Endothelial cell of umbilical vein (primary cell): Measurements from ENCODE around the gene KLHL5. TPM values are rescaled to one million over a fixed set of nuclear protein-coding genes. Genes with fewer than 3 reads are reported as not detected.

Experiments used
- BruUV-seq: library from RNA; stranded (reverse); fragments of 400-500 nt; replicated peaks from 2 replicates; lab custom pipeline; 2021; lab: Mats Ljungman, UMichigan
- CTCF ChIA-PET: fragments of 300-600, 350-600 bp; sonication (Branson Sonifier 250); formaldehyde crosslinking; loops from one replicate; lab custom pipeline; 2021; ENCODE audit warnings: antibody characterized with exemption, inconsistent platforms; lab: Charles Lee
- POLR2A ChIA-PET: fragments of 300-600, 350-600 bp; sonication (Branson Sonifier 250); formaldehyde crosslinking; loops from one replicate; lab custom pipeline; 2021; ENCODE audit warnings: antibody characterized with exemption, inconsistent platforms; lab: Charles Lee
- DNase-seq: peaks from one replicate; pipeline ENCODE4 v3.0.0-alpha.2; 2011; ENCODE audit warnings: low read depth, low spot score
- FAIRE-seq: peaks from 2 replicates; lab custom pipeline; 2011; peaks lifted over from hg19 to GRCh38; lab: Jason Lieb, UNC
- H2AFZ ChIP-seq: 2 replicates; pipeline ENCODE4 v1.6.0; 2012; ENCODE audit warnings: low read depth, low read length, control low read depth, inconsistent platforms
- H3K27ac ChIP-seq: 2 replicates; pipeline ENCODE4 v1.5.1; 2011; ENCODE audit warnings: low read depth, mild to moderate bottlenecking, control low read depth, low read length, moderate library complexity; ENCODE audit not compliant: insufficient read depth
- H3K27me3 ChIP-seq, 2 experiments: 2 replicates each; pipeline versions ENCODE4 v1.6.0 to v1.6.1; 2011; ENCODE audit warnings: low read length in 2 of 2, mixed read lengths in 1 of 2; ENCODE audit not compliant: control insufficient read depth in 2 of 2, insufficient read depth in 2 of 2
- H3K36me3 ChIP-seq, 2 experiments: 2 replicates in 1 of 2; 3 replicates in 1 of 2; pipeline ENCODE4 v1.5.1; 2011; ENCODE audit warnings: low read length in 2 of 2, mild to moderate bottlenecking in 1 of 2, moderate library complexity in 1 of 2; ENCODE audit not compliant: control insufficient read depth in 2 of 2, insufficient read depth in 2 of 2; ENCODE audit errors: extremely low read depth in 1 of 2
- H3K4me1 ChIP-seq: 3 replicates; pipeline ENCODE4 v1.5.1; 2011; ENCODE audit warnings: mild to moderate bottlenecking, low read length; ENCODE audit not compliant: control insufficient read depth, insufficient read depth; ENCODE audit errors: extremely low read depth
- H3K4me2 ChIP-seq: 2 replicates; pipeline ENCODE4 v1.6.1; 2011; ENCODE audit warnings: low read length, control low read depth, mixed read lengths; ENCODE audit not compliant: insufficient read depth
- H3K4me3 ChIP-seq, 3 experiments: fragments of 200-600 bp in 1 of 3; sonication (generic), shearing (Covaris generic) in 1 of 3; replicated peaks in 1 of 3; 2 replicates each; pipeline ENCODE4 v1.5.1; 2011 to 2016; ENCODE audit warnings: control low read depth in 3 of 3, low read length in 3 of 3, mild to moderate bottlenecking in 2 of 3, inconsistent platforms in 1 of 3, low read depth in 1 of 3, moderate library complexity in 1 of 3; ENCODE audit not compliant: insufficient read depth in 1 of 3
- H3K79me2 ChIP-seq: 2 replicates; pipeline ENCODE4 v1.6.0; 2012; ENCODE audit warnings: low read length, inconsistent platforms; ENCODE audit not compliant: control insufficient read depth, insufficient read depth
- H3K9ac ChIP-seq: replicated peaks from 2 replicates; pipeline ENCODE3; 2011; ENCODE audit warnings: low read length, control low read depth; ENCODE audit not compliant: insufficient read depth; ENCODE audit errors: extremely low read depth
- H3K9me1 ChIP-seq: replicated peaks from 3 replicates; pipeline ENCODE4 v1.6.0; 2011; ENCODE audit warnings: mild to moderate bottlenecking, low read length; ENCODE audit not compliant: control insufficient read depth, insufficient read depth; ENCODE audit errors: extremely low read depth
- H3K9me3 ChIP-seq: replicated peaks from 2 replicates; pipeline ENCODE4 v1.5.1; 2012; ENCODE audit warnings: low read length, inconsistent platforms; ENCODE audit not compliant: control insufficient read depth, insufficient read depth
- H4K20me1 ChIP-seq: replicated peaks from 2 replicates; pipeline ENCODE3; 2011; ENCODE audit warnings: mild to moderate bottlenecking, low read length; ENCODE audit not compliant: control insufficient read depth, insufficient read depth; ENCODE audit errors: extremely low read depth
- CTCF ChIP-seq, 2 donors: IDR thresholded peaks; 1 replicate in 1 of 2; 2 replicates in 1 of 2; pipeline ENCODE4 v1.5.1; 2011; ENCODE audit warnings: low read length in 2 of 2, mild to moderate bottlenecking in 2 of 2, moderate library complexity in 2 of 2, control low read depth in 1 of 2, inconsistent platforms in 1 of 2, low read depth in 1 of 2; ENCODE audit not compliant: insufficient read depth in 1 of 2; ENCODE audit errors: extremely low read depth in 1 of 2
- EZH2 ChIP-seq: IDR thresholded peaks from 2 replicates; pipeline ENCODE4 v1.6.1; 2012; ENCODE audit warnings: borderline replicate concordance, low read depth, mild to moderate bottlenecking, moderate library complexity, low read length, inconsistent platforms; ENCODE audit not compliant: severe bottlenecking
- FOS ChIP-seq: IDR thresholded peaks from 2 replicates; pipeline ENCODE4 v1.6.1; 2011; ENCODE audit warnings: mild to moderate bottlenecking, low read length, moderate library complexity, borderline replicate concordance; ENCODE audit not compliant: insufficient read depth
- GATA2 ChIP-seq: IDR thresholded peaks from 2 replicates; pipeline ENCODE4 v1.7.0; 2011; ENCODE audit warnings: low read depth, mild to moderate bottlenecking, moderate library complexity, mixed read lengths, low read length; ENCODE audit not compliant: insufficient read length, insufficient read depth
- JUN ChIP-seq: IDR thresholded peaks from 2 replicates; pipeline ENCODE4 v1.6.1; 2011; ENCODE audit warnings: borderline replicate concordance, low read depth; ENCODE audit not compliant: insufficient read length, insufficient read depth
- MAX ChIP-seq: IDR thresholded peaks from 2 replicates; pipeline ENCODE4 v1.6.1; 2011; ENCODE audit not compliant: insufficient read depth, insufficient read length
- MYC ChIP-seq: IDR thresholded peaks from one replicate; pipeline ENCODE4 v1.6.1; 2011; ENCODE audit warnings: mild to moderate bottlenecking, low read depth, low read length
- POLR2A ChIP-seq: IDR thresholded peaks from 2 replicates; pipeline ENCODE4 v1.6.1; 2012; ENCODE audit warnings: low read depth, mild to moderate bottlenecking, control low read depth, low read length
- POLR2AphosphoS5 ChIP-seq: IDR thresholded peaks from 2 replicates; pipeline ENCODE4 v1.6.1; 2012; ENCODE audit warnings: low read depth, mild to moderate bottlenecking, control low read depth, low read length, moderate library complexity; ENCODE audit not compliant: insufficient read depth
- dilution Hi-C: fragments of 300-500 bp; cut with MboI; formaldehyde crosslinking; loops from one replicate; pipeline ENCODE4 v1.15.0; 2019; ENCODE audit warnings: low sequenced_read_pairs; ENCODE audit not compliant: extremely low pct_ligation_motif_present
- intact Hi-C: fragments of 100-400 bp; cut with micrococcal nuclease; formaldehyde crosslinking; loops from one replicate; pipeline ENCODE4 v1.10.0; 2022
- polyA plus RNA-seq, 4 experiments: library from polyadenylated mRNA; depleted of rRNA in 3 of 4; stranded (reverse) in 3 of 4; unstranded in 1 of 4; fragments of >200 nt; gene quantifications; 2 replicates each; pipeline versions ENCODE4 v1.2.1 to v1.2.3, GENCODE V29; 2011 to 2012; ENCODE audit warnings: missing spikeins in 1 of 4
- total RNA-seq: library from RNA; stranded (reverse); gene quantifications from 2 replicates; pipeline ENCODE4 v1.2.3, GENCODE V29; 2021

KLHL5 gene
- total and polyA plus RNA-seq, 2 donors (not counting 3 experiments of a cell fraction or from before 2014, with no cell fraction given), result 32.2 to 54.6 TPM

GRCh38 chr4:39026096-39026495, 35.9 kb upstream of the KLHL5 start:
- no peak for FAIRE-seq
- POLR2A ChIA-PET, result no interaction called here
- H3K4me2 ChIP-seq, result peak overlapping the region; percentile 74

GRCh38 chr4:39029752-39030694, 32.0 kb upstream of the KLHL5 start:
- Histone ChIP-seq H3K4me2 (no peak overlapping the region), H2AFZ (peak overlapping the region; percentile 18), H3K4me3 (no peak overlapping the region), H3K27ac (no peak overlapping the region), H3K79me2 (peaks cover 4% of the 10 kb centered on the region), H3K27me3 (no peaks in the 10 kb centered on the region), H3K36me3 (no peaks in the 10 kb centered on the region), H3K9me1 (no peaks in the 10 kb centered on the region), H3K9me3 (no peaks in the 10 kb centered on the region), H4K20me1 (no peaks in the 10 kb centered on the region), H3K4me1 (peaks cover 32% of the 10 kb centered on the region), H3K9ac (no peak overlapping the region)
- intact Hi-C loops (no loop called here), dilution Hi-C loops (no loop called here)
- POLR2A ChIA-PET, result interaction anchor here (0.6 to 1.2 kb wide), 4 partner anchors 11 to 250 kb away, joined by 3 to 5 read pairs (median 4); no protein-coding TSS in a partner anchor
- no peak for FAIRE-seq
- no TSS peak for BruUV-seq
- CTCF ChIA-PET, result interaction anchor here (0.7 to 3.3 kb wide), 4 partner anchors 8 to 80 kb away, joined by 3 to 20 read pairs (median 4); no protein-coding TSS in a partner anchor
- no peak for DNase-seq
- TF ChIP-seq POLR2AphosphoS5, result no peak
- TF ChIP-seq GATA2, result no peak
- no peak for TF ChIP-seq EZH2
- TF ChIP-seq FOS, result no peak
- TF ChIP-seq MAX, result no peak
- TF ChIP-seq CTCF (IDR thresholded peaks at IDR 0.05; ENCODE audit: extremely low read depth in 1 of 2, insufficient read depth in 1 of 2, low read depth in 1 of 2, low read length in 2 of 2), result no peak
- no peak for TF ChIP-seq POLR2A
- no peak for TF ChIP-seq JUN
- TF ChIP-seq MYC, result no peak

More at GRCh38 chr4:39026096-39026495, 35.9 kb upstream of the KLHL5 start:
- Histone ChIP-seq H4K20me1 (no peaks in the 10 kb centered on the region), H3K4me3 (no peak overlapping the region), H3K9me1 (no peaks in the 10 kb centered on the region), H3K9ac (no peak overlapping the region), H3K27me3 (no peaks in the 10 kb centered on the region), H3K79me2 (peaks cover 4% of the 10 kb centered on the region), H3K36me3 (no peaks in the 10 kb centered on the region), H2AFZ (no peak overlapping the region), H3K27ac (peak overlapping the region; percentile 74), H3K9me3 (no peaks in the 10 kb centered on the region), H3K4me1 (peaks cover 13% of the 10 kb centered on the region)
- CTCF ChIA-PET, result interaction anchor here (1.0 kb wide), 1 partner anchor 76 kb away, joined by 3 read pairs; no protein-coding TSS in a partner anchor
- dilution Hi-C loops (no loop called here), intact Hi-C loops (no loop called here)
- TSS peak; percentile 27 for BruUV-seq
- TF ChIP-seq FOS, result no peak
- TF ChIP-seq MAX, result no peak
- no peak for TF ChIP-seq MYC
- no peak for TF ChIP-seq JUN
- DNase-seq, result no peak
